Measurements from ENCODE around the gene NADK2. TPM values are rescaled to one million over a fixed set of nuclear protein-coding genes. Genes with fewer than 3 reads are reported as not detected.

Gene NADK2
- total RNA-seq, 1 experiment from 2014 or later = 21.2 TPM

- RAD21 ChIA-PET (ENCODE audit: low non-redundant PET in 1 of 2, low total read pairs in 2 of 2, uncharacterized antibody in 2 of 2, unreplicated experiment in 2 of 2) = no interaction called here
- Histone ChIP-seq H3K36me3 (ENCODE audit: control insufficient read depth in 1 of 2, insufficient read depth in 2 of 2, low read length in 2 of 2) (peaks cover 4 to 7% of the 10 kb centered on the region in 2 experiments; a peak in 2 of 4 replicates), H3K4me3 (replicated peaks in 1 of 2; ENCODE audit: low read depth in 1 of 2, low read length in 2 of 2) (no peak overlapping the region), H3K27me3 (ENCODE audit: insufficient read depth, low read length) (no peaks in the 10 kb centered on the region), H3K4me1 (ENCODE audit: control insufficient read depth in 1 of 2, insufficient read depth in 2 of 2, low read length in 2 of 2) (no peaks in the 10 kb centered on the region), H3K27ac (ENCODE audit: low read depth, low read length) (no peak overlapping the region), H3K79me2 (ENCODE audit: insufficient read depth, low read length) (no peaks in the 10 kb centered on the region), H2AFZ (ENCODE audit: low read depth, low read length, poor library complexity, severe bottlenecking) (no peak overlapping the region), H3K9ac (ENCODE audit: low read length) (no peak overlapping the region), H3K4me2 (ENCODE audit: low read length) (no peak overlapping the region), H3K9me2 (ENCODE audit: insufficient read depth) (no peaks in the 10 kb centered on the region), H3K9me3 (ENCODE audit: control insufficient read depth in 1 of 2, insufficient read depth in 1 of 2, low read depth in 1 of 2, low read length in 2 of 2) (no peaks in the 10 kb centered on the region), H4K20me1 (ENCODE audit: insufficient read depth) (no peaks in the 10 kb centered on the region)
- TF ChIP-seq CEBPB (IDR thresholded peaks at IDR 0.05; ENCODE audit: low read depth) = no peak
- no peak for TF ChIP-seq ZNF274 (IDR thresholded peaks at IDR 0.05; ENCODE audit: low read depth, low read length)
- no peak for TF ChIP-seq POLR2A (IDR thresholded peaks at IDR 0.05; ENCODE audit: borderline replicate concordance, extremely low read depth, insufficient read depth, insufficient read length)
- no peak for TF ChIP-seq SP1 (IDR thresholded peaks at IDR 0.05; ENCODE audit: low read depth)
- no peak for TF ChIP-seq ATF3 (IDR thresholded peaks at IDR 0.05)
- no peak for TF ChIP-seq SIN3A (IDR thresholded peaks at IDR 0.05; ENCODE audit: low read depth)
- no peak for TF ChIP-seq POLR2AphosphoS5 (IDR thresholded peaks at IDR 0.05; ENCODE audit: low read depth, low read length)
- TF ChIP-seq EZH2phosphoT487 (IDR thresholded peaks at IDR 0.05; ENCODE audit: borderline replicate concordance) = no peak
- TF ChIP-seq, protein P1, sequence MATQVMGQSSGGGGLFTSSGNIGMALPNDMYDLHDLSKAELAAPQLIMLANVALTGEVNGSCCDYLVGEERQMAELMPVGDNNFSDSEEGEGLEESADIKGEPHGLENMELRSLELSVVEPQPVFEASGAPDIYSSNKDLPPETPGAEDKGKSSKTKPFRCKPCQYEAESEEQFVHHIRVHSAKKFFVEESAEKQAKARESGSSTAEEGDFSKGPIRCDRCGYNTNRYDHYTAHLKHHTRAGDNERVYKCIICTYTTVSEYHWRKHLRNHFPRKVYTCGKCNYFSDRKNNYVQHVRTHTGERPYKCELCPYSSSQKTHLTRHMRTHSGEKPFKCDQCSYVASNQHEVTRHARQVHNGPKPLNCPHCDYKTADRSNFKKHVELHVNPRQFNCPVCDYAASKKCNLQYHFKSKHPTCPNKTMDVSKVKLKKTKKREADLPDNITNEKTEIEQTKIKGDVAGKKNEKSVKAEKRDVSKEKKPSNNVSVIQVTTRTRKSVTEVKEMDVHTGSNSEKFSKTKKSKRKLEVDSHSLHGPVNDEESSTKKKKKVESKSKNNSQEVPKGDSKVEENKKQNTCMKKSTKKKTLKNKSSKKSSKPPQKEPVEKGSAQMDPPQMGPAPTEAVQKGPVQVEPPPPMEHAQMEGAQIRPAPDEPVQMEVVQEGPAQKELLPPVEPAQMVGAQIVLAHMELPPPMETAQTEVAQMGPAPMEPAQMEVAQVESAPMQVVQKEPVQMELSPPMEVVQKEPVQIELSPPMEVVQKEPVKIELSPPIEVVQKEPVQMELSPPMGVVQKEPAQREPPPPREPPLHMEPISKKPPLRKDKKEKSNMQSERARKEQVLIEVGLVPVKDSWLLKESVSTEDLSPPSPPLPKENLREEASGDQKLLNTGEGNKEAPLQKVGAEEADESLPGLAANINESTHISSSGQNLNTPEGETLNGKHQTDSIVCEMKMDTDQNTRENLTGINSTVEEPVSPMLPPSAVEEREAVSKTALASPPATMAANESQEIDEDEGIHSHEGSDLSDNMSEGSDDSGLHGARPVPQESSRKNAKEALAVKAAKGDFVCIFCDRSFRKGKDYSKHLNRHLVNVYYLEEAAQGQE (IDR thresholded peaks at IDR 0.05; ENCODE audit: low read depth) = no peak
- TF ChIP-seq YY1 (IDR thresholded peaks at IDR 0.05; ENCODE audit: extremely low read depth, insufficient replicate concordance, low read depth, low read length) = no peak
- intact Hi-C loops (cut with micrococcal nuclease) = no loop called here
- BruUV-seq (replicated peaks) = no TSS peak
- ATAC-seq = no peak
- POLR2A ChIA-PET = no interaction called here
- DNase-seq (ENCODE audit: low read depth, low spot score) = no peak
- CTCF ChIA-PET = no interaction called here
These were observed 43.4 kb downstream of the NADK2 start for GRCh38 chr5:36198281-36198680.

All from HCT116 (cell line).